Brain microvascular endothelial cell (primary cell): ENCODE results near the gene PLCG2.
"Not testable (repeated sequence)": the region's sequence is repeated elsewhere in the genome, so short reads cannot be mapped to it uniquely, and the experiment has no call there.

ENCODE experiments used
- DNase-seq: peaks from one replicate; pipeline ENCODE4 v3.0.0-alpha.2; 2020
- H3K27ac ChIP-seq: fragments of 250-450 bp; sonication (Bioruptor Pico); 2 replicates; pipeline ENCODE4 v1.5.1; 2020; ENCODE audit warnings: mild to moderate bottlenecking, moderate library complexity
- H3K27me3 ChIP-seq: fragments of 250-450 bp; sonication (Bioruptor Pico); replicated peaks from 2 replicates; pipeline ENCODE4 v1.5.1; 2020; ENCODE audit warnings: mild to moderate bottlenecking
- H3K36me3 ChIP-seq: fragments of 250-450 bp; sonication (Bioruptor Pico); replicated peaks from 2 replicates; pipeline ENCODE4 v1.5.1; 2020; ENCODE audit warnings: mild to moderate bottlenecking
- H3K4me3 ChIP-seq: 2 replicates; pipeline ENCODE4 v1.5.1; 2011; ENCODE audit warnings: low read depth, mild to moderate bottlenecking, control low read depth, low read length, moderate library complexity
- in situ Hi-C: cut with HindIII; loops from 2 replicates; pipeline ENCODE4 v1.10.0; 2017; ENCODE audit warnings: low sequenced_read_pairs, low pct_ligation_motif_present
- TF ChIP-seq, protein P1 (sequence below): IDR thresholded peaks from 2 replicates; pipeline ENCODE4 v1.5.1; 2011; ENCODE audit warnings: low read depth, mild to moderate bottlenecking, moderate library complexity, low read length, control low read depth, inconsistent platforms; ENCODE audit errors: missing control alignments

The PLCG2 gene

DNA sequence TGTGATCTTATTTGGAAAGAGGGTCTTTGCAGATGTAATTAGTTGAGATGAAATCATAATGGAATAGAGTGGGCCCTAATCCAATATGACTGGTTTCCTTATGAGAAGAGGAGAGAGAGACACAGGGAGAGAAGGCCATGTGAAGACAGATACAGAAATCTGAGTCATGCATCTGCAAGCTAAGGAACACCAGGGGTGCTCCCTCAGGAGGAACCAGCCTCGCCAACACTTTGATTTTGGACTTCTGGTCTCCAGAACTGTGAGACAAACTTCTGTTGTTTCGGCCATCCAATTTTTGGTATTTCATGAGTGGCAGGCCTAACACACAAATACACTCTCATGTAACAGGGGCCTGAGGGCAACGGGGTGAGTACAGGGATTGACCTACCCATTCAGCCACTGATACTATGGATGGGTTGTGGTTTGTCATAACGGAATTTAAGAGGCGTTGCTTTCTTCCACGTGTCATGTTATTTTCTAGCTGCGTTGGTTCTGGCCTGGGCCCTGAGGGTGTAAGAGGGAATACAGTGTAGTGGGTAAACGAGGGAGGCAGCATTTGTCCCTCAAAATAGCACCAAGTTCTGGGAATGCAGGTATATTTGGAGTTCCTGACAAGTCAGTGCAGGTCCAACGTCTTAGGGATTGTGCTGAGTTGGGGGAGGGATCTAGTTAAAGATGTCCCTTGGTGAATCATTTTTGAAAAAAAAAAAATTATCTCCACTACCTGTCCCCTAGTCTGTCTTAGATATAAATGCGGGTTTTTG, 17.7 kb downstream of the PLCG2 start:
- in situ Hi-C loops, result no loop called here
- TF ChIP-seq, protein P1, sequence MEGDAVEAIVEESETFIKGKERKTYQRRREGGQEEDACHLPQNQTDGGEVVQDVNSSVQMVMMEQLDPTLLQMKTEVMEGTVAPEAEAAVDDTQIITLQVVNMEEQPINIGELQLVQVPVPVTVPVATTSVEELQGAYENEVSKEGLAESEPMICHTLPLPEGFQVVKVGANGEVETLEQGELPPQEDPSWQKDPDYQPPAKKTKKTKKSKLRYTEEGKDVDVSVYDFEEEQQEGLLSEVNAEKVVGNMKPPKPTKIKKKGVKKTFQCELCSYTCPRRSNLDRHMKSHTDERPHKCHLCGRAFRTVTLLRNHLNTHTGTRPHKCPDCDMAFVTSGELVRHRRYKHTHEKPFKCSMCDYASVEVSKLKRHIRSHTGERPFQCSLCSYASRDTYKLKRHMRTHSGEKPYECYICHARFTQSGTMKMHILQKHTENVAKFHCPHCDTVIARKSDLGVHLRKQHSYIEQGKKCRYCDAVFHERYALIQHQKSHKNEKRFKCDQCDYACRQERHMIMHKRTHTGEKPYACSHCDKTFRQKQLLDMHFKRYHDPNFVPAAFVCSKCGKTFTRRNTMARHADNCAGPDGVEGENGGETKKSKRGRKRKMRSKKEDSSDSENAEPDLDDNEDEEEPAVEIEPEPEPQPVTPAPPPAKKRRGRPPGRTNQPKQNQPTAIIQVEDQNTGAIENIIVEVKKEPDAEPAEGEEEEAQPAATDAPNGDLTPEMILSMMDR, result no peak
- no peak for DNase-seq
- H3K27ac ChIP-seq, result no peak overlapping the region
- H3K4me3 ChIP-seq, result no peak overlapping the region
- no peaks in the 10 kb centered on the region for H3K36me3 ChIP-seq
- H3K27me3 ChIP-seq, result no peaks in the 10 kb centered on the region

- no peak overlapping the region for H3K4me3 ChIP-seq
- H3K27ac ChIP-seq, result no peak overlapping the region
Measured at GRCh38 chr16:81797443-81797842, 18.4 kb downstream of the PLCG2 start.

GRCh38 chr16:81798311-81799137, 19.4 kb downstream of the PLCG2 start:
- TF ChIP-seq, protein P1, result no peak
- Histone ChIP-seq H3K27me3 (no peaks in the 10 kb centered on the region), H3K36me3 (no peaks in the 10 kb centered on the region), H3K4me3 (no peak overlapping the region), H3K27ac (no peak overlapping the region)
- no peak for DNase-seq
- in situ Hi-C loops, result no loop called here

More at GRCh38 chr16:81797443-81797842, 18.4 kb downstream of the PLCG2 start:
- TF ChIP-seq, protein P1, result no peak
- Histone ChIP-seq H3K36me3 (no peaks in the 10 kb centered on the region), H3K27me3 (no peaks in the 10 kb centered on the region)
- in situ Hi-C loops, result no loop called here
- DNase-seq, result no peak

DNA sequence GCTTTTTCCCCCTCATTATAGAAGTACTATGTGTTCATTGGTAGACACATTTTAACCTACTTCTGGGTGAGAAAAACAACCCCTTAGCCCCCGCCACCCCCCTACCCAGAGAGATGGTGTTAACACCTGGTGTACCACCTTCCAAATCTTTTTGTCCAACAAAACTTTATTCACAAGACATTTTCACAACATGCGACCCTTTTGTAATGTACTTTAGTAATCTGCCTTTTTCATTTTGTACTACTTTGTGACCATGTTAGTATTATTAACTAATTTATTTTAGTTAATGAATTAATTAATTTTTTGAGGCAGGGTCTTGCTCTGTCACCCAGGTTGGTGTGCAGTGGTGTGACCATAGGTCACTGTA, 20.0 kb downstream of the PLCG2 start:
- Histone ChIP-seq H3K27ac (no peak overlapping the region), H3K4me3 (no peak overlapping the region)
- TF ChIP-seq, protein P1, result no peak

GRCh38 chr16:81801724-81802123, 22.6 kb downstream of the PLCG2 start:
- H3K4me3 ChIP-seq, H3K27ac ChIP-seq, H3K36me3 ChIP-seq, in situ Hi-C loops, DNase-seq, H3K27me3 ChIP-seq: not testable (repeated sequence)

More for the DNA sequence above, 20.0 kb downstream of the PLCG2 start:
- no peaks in the 10 kb centered on the region for H3K27me3 ChIP-seq
- DNase-seq, result no peak
- in situ Hi-C loops, result no loop called here
- no peaks in the 10 kb centered on the region for H3K36me3 ChIP-seq

- Histone ChIP-seq H3K27ac (no peak overlapping the region), H3K36me3 (no peaks in the 10 kb centered on the region), H3K4me3 (no peak overlapping the region), H3K27me3 (no peaks in the 10 kb centered on the region)
- DNase-seq, result no peak
- in situ Hi-C loops, result no loop called here
- TF ChIP-seq, protein P1, result no peak
Measured at GRCh38 chr16:81803332-81803731, 24.2 kb downstream of the PLCG2 start.
